ENCODE data around the gene PDE9A. TPM values are rescaled to one million over a fixed set of nuclear protein-coding genes. Genes with fewer than 3 reads are reported as not detected.
A peak's percentile ranks its signal among the peaks of the same experiment; 100 is the strongest.

The PDE9A gene
- total and polyA plus RNA-seq, 10 donors: 7.9 to 45.5 (median 23.8) TPM

GRCh38 chr21:42684109-42684916 lies 30.9 kb downstream of the PDE9A start:
- Histone ChIP-seq H3K27ac (peak overlapping the region in 2 of 8 donors; percentile 2 to 10), H3K9me3 (no peaks in the 10 kb centered on the region), H3K27me3 (replicated peaks in 1 of 7) (peaks cover 0 to 26% (median 0%) of the 10 kb centered on the region in 7 donors), H3K4me3 (peak overlapping the region in 1 of 8 donors; percentile 13), H3K36me3 (peaks cover 0 to 33% (median 3%) of the 10 kb centered on the region in 6 donors), H3K4me1 (peaks cover 0 to 38% (median 15%) of the 10 kb centered on the region in 6 donors)
- DNase-seq: peak; percentile 41
- WGBS, 5 donors: 25 to 43% (median 28%) methylated on average over 18 to 22 of the region's 22 CpGs
- TF ChIP-seq, protein P1, sequence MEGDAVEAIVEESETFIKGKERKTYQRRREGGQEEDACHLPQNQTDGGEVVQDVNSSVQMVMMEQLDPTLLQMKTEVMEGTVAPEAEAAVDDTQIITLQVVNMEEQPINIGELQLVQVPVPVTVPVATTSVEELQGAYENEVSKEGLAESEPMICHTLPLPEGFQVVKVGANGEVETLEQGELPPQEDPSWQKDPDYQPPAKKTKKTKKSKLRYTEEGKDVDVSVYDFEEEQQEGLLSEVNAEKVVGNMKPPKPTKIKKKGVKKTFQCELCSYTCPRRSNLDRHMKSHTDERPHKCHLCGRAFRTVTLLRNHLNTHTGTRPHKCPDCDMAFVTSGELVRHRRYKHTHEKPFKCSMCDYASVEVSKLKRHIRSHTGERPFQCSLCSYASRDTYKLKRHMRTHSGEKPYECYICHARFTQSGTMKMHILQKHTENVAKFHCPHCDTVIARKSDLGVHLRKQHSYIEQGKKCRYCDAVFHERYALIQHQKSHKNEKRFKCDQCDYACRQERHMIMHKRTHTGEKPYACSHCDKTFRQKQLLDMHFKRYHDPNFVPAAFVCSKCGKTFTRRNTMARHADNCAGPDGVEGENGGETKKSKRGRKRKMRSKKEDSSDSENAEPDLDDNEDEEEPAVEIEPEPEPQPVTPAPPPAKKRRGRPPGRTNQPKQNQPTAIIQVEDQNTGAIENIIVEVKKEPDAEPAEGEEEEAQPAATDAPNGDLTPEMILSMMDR (IDR thresholded peaks at IDR 0.05 in 8 of 11, conservative IDR thresholded peaks at IDR 0.05 in 3 of 11): no peak
- TF ChIP-seq POLR2AphosphoS5 (IDR thresholded peaks at IDR 0.05) (peak in 1 of 3 donors; percentile 20), POLR2A (IDR thresholded peaks at IDR 0.05) (no peak)
- intact Hi-C loops (cut with DNase I; ENCODE audit: low total_unique reads): no loop called here

GRCh38 chr21:42685036-42685435 lies 31.6 kb downstream of the PDE9A start:
- peaks cover 0 to 33% (median 3%) of the 10 kb centered on the region in 6 donors for H3K36me3 ChIP-seq
- no peaks in the 10 kb centered on the region for H3K9me3 ChIP-seq
- H3K4me1 ChIP-seq: peaks cover 0 to 38% (median 15%) of the 10 kb centered on the region in 6 donors
- H3K4me3 ChIP-seq: no peak overlapping the region
- no peak for DNase-seq
- TF ChIP-seq POLR2AphosphoS5 (IDR thresholded peaks at IDR 0.05): no peak
- TF ChIP-seq POLR2A (IDR thresholded peaks at IDR 0.05): no peak
- TF ChIP-seq, protein P1 (IDR thresholded peaks at IDR 0.05 in 8 of 11, conservative IDR thresholded peaks at IDR 0.05 in 3 of 11): no peak
- intact Hi-C loops (cut with DNase I; ENCODE audit: low total_unique reads): no loop called here
- peak overlapping the region in 1 of 8 donors; percentile 2 for H3K27ac ChIP-seq
- 81 to 88% (median 86%) methylated on average over 29 to 33 of the region's 33 CpGs for WGBS, 5 donors
- peaks cover 0 to 19% (median 0%) of the 10 kb centered on the region in 7 donors for H3K27me3 ChIP-seq (replicated peaks in 1 of 7)

- intact Hi-C loops (cut with DNase I; ENCODE audit: low total_unique reads): no loop called here
- Histone ChIP-seq H3K27ac (no peak overlapping the region), H3K36me3 (peaks cover 0 to 29% (median 3%) of the 10 kb centered on the region in 6 donors), H3K9me3 (no peaks in the 10 kb centered on the region), H3K27me3 (replicated peaks in 1 of 7) (peaks cover 0 to 13% (median 0%) of the 10 kb centered on the region in 7 donors), H3K4me1 (peaks cover 0 to 35% (median 15%) of the 10 kb centered on the region in 6 donors), H3K4me3 (no peak overlapping the region)
- DNase-seq: no peak
- TF ChIP-seq, protein P1 (IDR thresholded peaks at IDR 0.05 in 8 of 11, conservative IDR thresholded peaks at IDR 0.05 in 3 of 11): no peak
- no peak for TF ChIP-seq POLR2AphosphoS5 (IDR thresholded peaks at IDR 0.05)
- 94 to 98% (median 96%) methylated on average over 41 of the region's 41 CpGs for WGBS, 5 donors
Observed at GRCh38 chr21:42685954-42686500, 32.6 kb downstream of the PDE9A start.

DNA sequence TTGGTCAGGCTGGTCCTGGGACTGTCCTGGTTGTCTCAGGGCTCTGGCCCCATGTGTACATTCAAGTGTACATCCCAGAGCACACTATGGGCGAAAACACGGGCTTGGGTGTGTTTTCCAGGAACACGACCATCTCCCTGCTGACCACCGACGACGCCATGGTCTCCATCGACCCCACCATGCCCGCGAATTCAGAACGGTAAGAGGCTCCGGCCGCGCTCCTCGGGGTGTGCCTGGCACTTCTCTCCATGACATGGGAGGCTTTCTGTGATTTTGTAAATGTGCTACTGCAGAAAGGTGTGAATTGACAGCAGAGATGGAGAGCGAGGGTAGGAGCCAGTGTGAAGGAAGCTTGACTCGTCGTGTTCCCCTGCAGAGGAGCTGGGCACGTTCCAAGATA lies 34.4 kb downstream of the PDE9A start:
- Histone ChIP-seq H3K9me3 (no peaks in the 10 kb centered on the region), H3K36me3 (peaks cover 0 to 38% (median 3%) of the 10 kb centered on the region in 6 donors), H3K4me3 (no peak overlapping the region), H3K4me1 (peaks cover 0 to 24% (median 15%) of the 10 kb centered on the region in 6 donors), H3K27me3 (replicated peaks in 1 of 7) (peaks cover 0 to 13% (median 0%) of the 10 kb centered on the region in 7 donors), H3K27ac (no peak overlapping the region)
- WGBS, 5 donors: 93 to 95% (median 95%) methylated on average over 18 of the region's 18 CpGs
- peak; percentile 56 for DNase-seq
- intact Hi-C loops (cut with DNase I; ENCODE audit: low total_unique reads): no loop called here
- TF ChIP-seq POLR2A (IDR thresholded peaks at IDR 0.05) (no peak), POLR2AphosphoS5 (IDR thresholded peaks at IDR 0.05) (no peak)
- TF ChIP-seq, protein P1 (IDR thresholded peaks at IDR 0.05 in 8 of 11, conservative IDR thresholded peaks at IDR 0.05 in 3 of 11): no peak

Data from spleen (tissue), 11 donors.